Measurements from ENCODE around the gene TRAF7.
"Not testable (repeated sequence)": the region's sequence is repeated elsewhere in the genome, so short reads cannot be mapped to it uniquely, and the experiment has no call there.

The TRAF7 gene

GRCh38 chr16:2155091-2155950 lies at the start of gene TRAF7:
TSS of gene TRAF7 (plus strand) at chr16:2155782. CDS start at chr16:2163921, 8,139 bp downstream.
- FAIRE-seq = peak; percentile 99

DNA sequence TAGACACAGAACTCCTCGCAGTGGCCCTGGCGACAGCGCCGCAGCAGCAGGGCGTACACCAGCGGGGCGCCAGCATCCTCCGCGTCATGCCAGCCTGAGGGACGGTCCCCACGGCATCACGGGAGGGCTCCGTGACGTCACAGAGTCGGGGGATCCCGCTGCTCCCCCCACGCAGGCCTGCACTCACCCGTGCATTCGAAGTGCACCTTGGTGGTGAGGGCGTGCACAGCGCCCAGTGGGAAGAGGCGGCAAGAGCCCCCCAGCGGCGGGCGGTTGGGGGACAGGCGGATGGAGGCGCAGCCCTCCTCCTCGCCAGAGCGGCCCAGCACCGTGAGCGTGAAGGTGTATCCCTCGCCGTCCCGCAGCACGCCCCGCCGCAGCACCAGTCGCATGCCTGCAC lies 49.4 kb upstream of the TRAF7 start:
- FAIRE-seq = not testable (repeated sequence)

DNA sequence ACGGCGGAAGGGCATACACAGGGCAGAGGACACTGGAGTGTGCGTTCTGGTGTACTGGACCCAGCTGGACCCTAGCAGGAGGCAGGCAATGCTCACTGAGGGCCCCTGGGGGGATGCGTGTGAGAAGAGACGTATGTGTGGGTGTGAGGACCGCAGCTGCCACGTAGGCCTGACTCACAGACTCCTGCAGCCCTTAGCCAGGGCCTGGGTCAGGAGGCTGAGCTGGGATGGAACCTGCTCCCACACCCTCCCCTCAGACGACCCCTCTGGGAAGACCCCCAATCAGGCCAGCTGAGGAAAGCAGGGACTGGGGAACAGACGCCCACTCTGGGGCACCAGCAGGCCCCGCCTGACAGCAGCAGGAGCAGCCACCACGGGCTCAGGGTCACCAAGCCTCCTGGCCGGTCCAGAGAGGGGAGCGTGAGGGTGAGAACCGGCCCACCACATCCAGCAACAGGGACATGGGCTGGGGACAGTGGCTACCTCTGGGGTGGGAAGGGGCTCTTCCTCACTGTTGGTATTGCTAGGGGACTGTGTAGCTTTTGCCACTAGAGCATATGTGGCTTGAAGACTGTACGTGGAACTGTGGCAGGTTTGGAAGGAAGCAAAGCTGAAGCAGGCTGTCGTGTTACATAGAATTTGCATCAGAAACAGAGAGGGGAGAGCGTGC lies 48.3 kb upstream of the TRAF7 start:
- FAIRE-seq = not testable (repeated sequence)

- FAIRE-seq = not testable (repeated sequence)
Observed at GRCh38 chr16:2107791-2108125, 47.8 kb upstream of the TRAF7 start.

DNA sequence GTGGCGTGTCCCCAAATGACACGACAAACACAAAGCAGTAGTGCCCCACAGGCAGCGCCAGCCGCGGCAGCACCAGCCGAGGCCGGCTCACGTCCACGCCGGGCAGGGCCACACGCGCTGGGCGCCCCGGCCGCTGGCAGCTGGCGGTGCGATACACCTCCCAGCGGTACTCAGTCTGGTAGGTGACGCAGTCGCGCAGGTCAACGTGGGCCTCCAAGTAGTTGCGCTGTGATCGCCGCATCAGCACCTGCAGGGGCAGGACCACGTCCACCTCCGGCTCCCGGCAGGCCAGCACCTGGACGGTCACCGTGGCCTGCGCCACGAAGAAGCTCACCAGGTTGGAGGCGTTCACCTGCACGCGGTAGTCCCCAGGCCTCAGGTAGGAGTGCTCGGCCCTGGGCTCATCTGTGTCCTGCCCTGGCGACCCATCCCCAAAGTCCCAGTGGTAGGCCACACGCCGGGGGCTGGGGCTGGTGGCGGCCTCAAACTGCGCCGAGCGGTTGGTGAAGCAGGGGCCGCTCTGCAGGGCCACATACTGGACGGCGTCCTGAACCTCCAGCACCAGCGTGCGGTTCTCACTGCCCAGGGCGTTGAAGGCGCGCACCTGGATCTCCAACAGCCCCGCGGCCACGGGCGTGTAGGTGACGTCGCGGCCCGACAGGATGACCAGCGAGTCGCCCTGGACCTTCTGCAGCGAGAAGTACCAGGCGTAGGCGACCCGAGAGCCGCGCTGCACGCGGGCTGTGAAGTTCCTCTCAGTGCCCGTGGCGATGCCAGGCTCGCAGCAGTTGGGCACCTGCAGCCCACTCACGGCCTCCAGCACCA lies 46.9 kb upstream of the TRAF7 start:
- FAIRE-seq = not testable (repeated sequence)

GRCh38 chr16:2109271-2109580 lies 46.4 kb upstream of the TRAF7 start:
- not testable (repeated sequence) for FAIRE-seq

DNA sequence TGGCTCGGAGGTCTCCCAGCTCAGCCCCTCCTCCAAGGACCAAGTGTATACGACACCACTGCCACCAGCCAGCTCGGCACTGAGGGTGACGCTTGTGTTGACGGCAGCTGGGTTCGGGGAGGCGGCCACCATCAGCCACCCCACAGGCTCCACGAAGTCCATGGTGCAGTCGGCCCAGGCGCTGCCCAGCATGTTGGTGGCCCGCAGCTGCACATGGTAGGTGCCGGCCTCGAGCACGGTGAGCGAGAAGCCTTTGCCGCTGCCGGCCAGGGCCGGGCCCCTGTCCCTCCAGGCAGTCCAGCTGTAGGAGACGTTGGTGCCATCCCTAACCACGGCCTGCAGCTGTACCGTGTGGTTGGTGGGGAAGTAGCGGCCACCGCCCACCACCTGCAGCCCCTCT lies 45.7 kb upstream of the TRAF7 start:
- not testable (repeated sequence) for FAIRE-seq

DNA sequence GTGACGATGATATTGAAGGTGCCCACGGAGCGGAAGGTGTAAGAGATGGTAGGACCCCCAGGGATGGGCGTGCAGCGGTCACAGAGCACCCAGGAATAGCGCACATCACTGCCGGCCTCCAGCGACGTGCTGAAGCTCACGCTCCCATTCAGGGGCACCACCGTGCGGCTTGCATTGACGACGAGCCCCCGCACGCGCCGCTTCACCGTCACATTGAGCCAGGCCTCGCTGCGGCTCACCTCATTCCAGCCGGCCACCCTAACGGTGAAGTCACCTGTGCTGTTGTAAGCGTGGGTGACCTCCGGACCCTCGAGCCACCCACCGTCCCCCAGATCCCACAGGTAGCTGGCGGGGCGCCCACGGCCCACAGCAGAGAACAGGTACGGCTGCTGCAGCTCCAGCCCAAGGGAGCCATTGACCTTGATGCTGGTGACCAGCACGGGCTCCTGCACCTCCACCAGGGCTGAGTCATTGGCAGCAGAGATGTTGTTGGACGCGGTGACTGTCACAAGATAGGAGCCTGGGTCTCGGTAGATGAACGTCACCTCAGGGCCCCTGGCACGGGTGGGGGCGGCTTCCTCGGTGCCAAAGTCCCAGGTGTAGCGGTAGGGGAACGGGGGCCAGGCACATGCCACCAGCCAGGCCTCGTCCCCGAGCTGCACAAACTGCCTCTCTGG lies 45.1 kb upstream of the TRAF7 start:
- FAIRE-seq = not testable (repeated sequence)

DNA sequence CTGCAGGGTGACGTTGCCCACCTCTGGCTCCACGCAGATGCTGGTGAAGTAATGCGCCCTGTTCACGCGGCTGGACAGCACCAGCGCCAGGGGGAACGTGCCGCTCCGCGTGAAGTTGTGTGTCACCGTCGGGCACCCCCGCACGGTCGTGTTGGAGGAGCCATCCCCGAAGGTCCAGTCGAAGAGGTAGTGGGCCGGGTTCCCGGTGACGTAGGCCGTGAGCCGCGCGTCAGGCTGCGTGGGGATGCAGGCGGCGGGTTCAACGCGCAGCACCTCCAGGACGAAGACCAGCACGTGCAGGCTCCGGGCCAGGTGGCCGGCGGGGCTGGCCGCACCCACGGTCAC lies 44.6 kb upstream of the TRAF7 start:
- not testable (repeated sequence) for FAIRE-seq

DNA sequence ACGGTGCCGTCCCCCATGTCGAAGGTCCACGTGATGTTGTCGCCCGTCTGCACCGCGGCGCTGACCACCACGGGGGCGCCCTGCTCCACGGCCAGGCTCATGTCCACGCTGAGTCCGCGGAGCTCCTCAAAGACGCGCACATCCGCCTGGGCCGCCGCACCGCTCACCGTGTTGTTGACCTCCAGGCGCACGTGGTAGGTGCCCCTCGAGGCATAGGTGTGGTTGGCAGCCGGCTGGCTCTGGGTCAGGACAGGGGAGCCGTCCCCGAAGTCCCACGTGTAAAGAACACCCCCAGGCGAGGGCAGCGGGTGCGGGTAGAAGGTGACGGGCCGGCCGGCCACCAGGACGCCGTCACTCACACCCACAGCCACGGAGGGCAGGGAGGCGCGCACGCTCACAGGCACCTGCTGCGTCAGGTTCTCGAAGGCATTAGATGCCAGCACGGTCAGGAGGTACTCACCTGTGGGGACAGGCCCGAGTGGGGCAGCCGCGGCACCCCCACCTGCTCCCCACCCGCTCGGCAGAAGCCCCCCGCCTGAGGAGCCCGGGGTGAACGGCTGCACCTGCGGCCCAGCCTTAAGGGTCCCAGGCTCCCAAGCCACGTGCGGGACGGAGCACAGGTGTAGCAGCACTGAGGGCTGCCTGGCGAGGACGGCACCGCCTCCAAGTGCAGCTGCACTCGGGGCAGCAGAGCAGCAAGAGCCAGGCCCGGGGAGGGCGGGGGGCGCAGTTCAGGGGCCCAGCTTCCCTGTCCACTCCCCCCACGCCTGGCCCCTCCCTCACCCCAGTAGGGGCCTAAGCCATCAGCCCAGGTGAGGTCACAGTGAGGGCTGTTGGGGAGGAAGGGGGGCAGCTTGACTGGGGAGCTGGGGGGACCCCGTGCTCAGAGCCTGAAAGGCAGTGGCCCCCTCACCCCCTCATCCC lies 43.9 kb upstream of the TRAF7 start:
- not testable (repeated sequence) for FAIRE-seq

GRCh38 chr16:2112539-2113106 lies 43.0 kb upstream of the TRAF7 start:
- not testable (repeated sequence) for FAIRE-seq

- FAIRE-seq = not testable (repeated sequence)
Observed at GRCh38 chr16:2114225-2114624, 41.4 kb upstream of the TRAF7 start.

- FAIRE-seq = not testable (repeated sequence)
Observed at GRCh38 chr16:2114885-2115590, 40.5 kb upstream of the TRAF7 start.

- FAIRE-seq = no peak
Observed at GRCh38 chr16:2115591-2115973, 40.0 kb upstream of the TRAF7 start.

DNA sequence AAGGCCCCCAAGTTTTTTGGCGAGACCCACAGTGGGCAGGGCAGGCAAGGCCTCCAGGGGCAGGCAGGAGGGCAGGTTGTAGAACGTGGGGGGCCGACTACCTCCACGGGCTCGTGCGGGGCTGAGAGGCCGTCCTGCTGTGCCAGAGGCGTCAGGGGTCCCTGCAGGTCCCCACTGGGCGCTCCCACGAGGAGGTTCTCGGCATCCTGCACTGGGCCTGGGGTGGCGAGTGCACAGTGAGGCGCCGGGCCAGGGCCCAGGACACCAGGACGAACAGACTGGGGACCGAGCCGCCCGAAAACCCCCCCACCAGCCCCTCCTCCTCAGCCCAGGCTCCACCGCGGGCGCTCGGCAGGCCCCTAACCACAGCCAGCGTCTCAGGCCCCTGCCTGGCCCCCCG lies 39.2 kb upstream of the TRAF7 start:
- not testable (repeated sequence) for FAIRE-seq

DNA sequence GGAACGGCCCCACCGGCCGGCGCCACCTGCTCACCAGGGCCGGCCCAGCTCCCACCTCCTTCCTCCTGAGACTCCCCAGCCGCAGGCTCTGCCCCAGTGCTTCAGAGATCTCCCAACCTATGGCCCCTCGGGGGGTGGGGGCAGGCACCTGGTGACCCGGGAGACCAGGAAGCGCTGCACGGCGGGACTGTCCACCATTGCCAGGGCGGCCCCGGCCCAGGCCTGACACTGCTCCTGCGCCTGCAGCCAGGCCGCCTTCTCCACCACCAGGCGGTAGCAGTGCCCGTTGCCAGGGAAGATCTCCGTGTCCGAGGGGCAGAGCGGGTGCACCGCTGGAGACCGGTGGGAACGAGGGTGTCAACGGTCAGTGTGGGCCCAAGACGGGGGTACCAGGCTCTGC lies 38.2 kb upstream of the TRAF7 start:
- FAIRE-seq = not testable (repeated sequence)

- FAIRE-seq = not testable (repeated sequence)
Observed at GRCh38 chr16:2117960-2118722, 37.4 kb upstream of the TRAF7 start.

- peak; percentile 92 for FAIRE-seq
Observed at GRCh38 chr16:2121325-2121724, 34.3 kb upstream of the TRAF7 start.

- no peak for FAIRE-seq
Observed at GRCh38 chr16:2121853-2122252, 33.7 kb upstream of the TRAF7 start.

DNA sequence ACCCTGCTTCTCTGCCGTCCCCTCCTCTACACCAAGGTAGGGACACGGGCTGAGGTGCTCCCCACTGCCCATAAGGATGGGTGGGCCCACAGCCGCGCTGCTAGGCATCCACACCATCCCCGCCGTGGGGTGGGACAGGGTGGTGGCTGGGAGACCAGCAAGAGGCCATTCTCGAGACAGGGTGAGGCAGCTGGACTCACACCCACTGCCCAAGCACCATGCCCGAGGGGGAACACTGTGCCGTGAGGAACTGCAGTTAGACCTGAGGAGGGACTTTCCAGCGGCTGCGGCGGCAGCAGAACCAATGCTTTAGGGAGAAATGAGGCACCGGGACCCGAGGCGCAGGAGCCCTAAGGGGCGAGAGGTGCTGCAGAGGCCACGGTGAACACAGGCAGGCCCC lies 33.2 kb upstream of the TRAF7 start:
- no peak for FAIRE-seq
